Thyroid gland (tissue), 4 donors: ENCODE measurements around the gene CADPS.

Experiments used
- POLR2A ChIP-seq, 2 donors: fragments of 450-650 bp; IDR thresholded peaks; one replicate each; pipeline ENCODE4 v1.6.1; 2017; ENCODE audit warnings: antibody characterized with exemption in 2 of 2, mild to moderate bottlenecking in 2 of 2, moderate library complexity in 1 of 2
- TF ChIP-seq, protein P1 (sequence below), 6 experiments: fragments of 200-600 bp in 3 of 6; fragments of 450-650 bp in 3 of 6; sonication (generic) in 3 of 6; IDR thresholded peaks; one replicate each; pipeline ENCODE4 v1.5.1; 2016 to 2019; ENCODE audit warnings: antibody characterized with exemption in 6 of 6, mild to moderate bottlenecking in 2 of 6, inconsistent platforms in 1 of 6, moderate library complexity in 1 of 6

DNA sequence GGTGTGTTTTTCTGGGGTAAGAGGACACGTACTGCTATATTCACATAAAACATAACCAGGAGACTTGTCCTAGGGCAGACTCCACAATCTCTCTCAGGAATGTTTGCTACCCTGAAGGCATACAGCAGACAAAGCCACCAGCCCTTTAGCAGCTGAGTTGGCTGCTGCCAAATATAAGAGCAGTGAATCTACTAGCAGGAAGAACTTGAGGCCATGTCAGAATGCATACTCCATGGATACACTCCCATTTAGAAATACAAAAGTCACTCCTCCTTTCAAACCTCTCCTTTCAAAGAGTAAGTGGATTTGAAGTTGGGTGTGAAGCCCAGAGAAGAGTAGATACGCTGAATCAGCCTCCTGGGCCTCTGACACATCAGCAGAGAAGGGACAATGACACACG is 94.1 kb downstream of the CADPS start:
- TF ChIP-seq, protein P1, sequence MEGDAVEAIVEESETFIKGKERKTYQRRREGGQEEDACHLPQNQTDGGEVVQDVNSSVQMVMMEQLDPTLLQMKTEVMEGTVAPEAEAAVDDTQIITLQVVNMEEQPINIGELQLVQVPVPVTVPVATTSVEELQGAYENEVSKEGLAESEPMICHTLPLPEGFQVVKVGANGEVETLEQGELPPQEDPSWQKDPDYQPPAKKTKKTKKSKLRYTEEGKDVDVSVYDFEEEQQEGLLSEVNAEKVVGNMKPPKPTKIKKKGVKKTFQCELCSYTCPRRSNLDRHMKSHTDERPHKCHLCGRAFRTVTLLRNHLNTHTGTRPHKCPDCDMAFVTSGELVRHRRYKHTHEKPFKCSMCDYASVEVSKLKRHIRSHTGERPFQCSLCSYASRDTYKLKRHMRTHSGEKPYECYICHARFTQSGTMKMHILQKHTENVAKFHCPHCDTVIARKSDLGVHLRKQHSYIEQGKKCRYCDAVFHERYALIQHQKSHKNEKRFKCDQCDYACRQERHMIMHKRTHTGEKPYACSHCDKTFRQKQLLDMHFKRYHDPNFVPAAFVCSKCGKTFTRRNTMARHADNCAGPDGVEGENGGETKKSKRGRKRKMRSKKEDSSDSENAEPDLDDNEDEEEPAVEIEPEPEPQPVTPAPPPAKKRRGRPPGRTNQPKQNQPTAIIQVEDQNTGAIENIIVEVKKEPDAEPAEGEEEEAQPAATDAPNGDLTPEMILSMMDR (IDR thresholded peaks at IDR 0.05): no peak
- TF ChIP-seq POLR2A (IDR thresholded peaks at IDR 0.05): no peak
